Mesendoderm (in vitro differentiated cells): ENCODE results near the gene ITGA11. TPM values are rescaled to one million over a fixed set of nuclear protein-coding genes. Genes with fewer than 3 reads are reported as not detected.

Experiments
- DNase-seq: peaks from one replicate; pipeline ENCODE4 v3.0.0; 2013
- H2AK5ac ChIP-seq: 2 replicates; pipeline ENCODE4 v1.6.1; 2013; ENCODE audit warnings: low read length, inconsistent platforms
- H2BK120ac ChIP-seq: 2 replicates; pipeline ENCODE4 v1.6.1; 2013; ENCODE audit warnings: low read depth, mild to moderate bottlenecking, low read length, moderate library complexity, mixed read lengths
- H2BK15ac ChIP-seq: replicated peaks from 2 replicates; pipeline ENCODE4 v1.6.1; 2013; ENCODE audit warnings: low read depth, mild to moderate bottlenecking, moderate library complexity
- H2BK5ac ChIP-seq: 2 replicates; pipeline ENCODE4 v1.6.1; 2013; ENCODE audit warnings: low read length, inconsistent platforms
- H3K18ac ChIP-seq: 2 replicates; pipeline ENCODE4 v1.6.1; 2013; ENCODE audit warnings: mild to moderate bottlenecking, low read length, mixed read lengths
- H3K23ac ChIP-seq: one replicate; pipeline ENCODE4 v1.6.1; 2013; ENCODE audit warnings: low read length
- H3K27ac ChIP-seq: 2 replicates; pipeline ENCODE4 v1.5.1; 2013; ENCODE audit warnings: low read depth, mild to moderate bottlenecking, inconsistent platforms, low read length, moderate library complexity
- H3K27me3 ChIP-seq: 2 replicates; pipeline ENCODE4 v1.6.1; 2013; ENCODE audit warnings: low read length, control low read depth, mild to moderate bottlenecking, inconsistent platforms; ENCODE audit not compliant: insufficient read depth, poor library complexity
- H3K36me3 ChIP-seq: 2 replicates; pipeline ENCODE4 v1.6.1; 2013; ENCODE audit warnings: low read length, inconsistent platforms; ENCODE audit not compliant: control insufficient read depth, insufficient read depth
- H3K4ac ChIP-seq: one replicate; pipeline ENCODE4 v1.6.1; 2013; ENCODE audit warnings: low read depth, mild to moderate bottlenecking, low read length, moderate library complexity
- H3K4me1 ChIP-seq: 2 replicates; pipeline ENCODE4 v1.6.1; 2013; ENCODE audit warnings: low read depth, low read length, inconsistent platforms; ENCODE audit not compliant: control insufficient read depth
- H3K4me2 ChIP-seq: 2 replicates; pipeline ENCODE4 v1.6.1; 2013; ENCODE audit warnings: low read length
- H3K4me3 ChIP-seq: 2 replicates; pipeline ENCODE4 v1.5.1; 2013; ENCODE audit warnings: mild to moderate bottlenecking, low read length
- H3K56ac ChIP-seq: one replicate; pipeline ENCODE4 v1.6.1; 2013; ENCODE audit warnings: low read length
- H3K79me1 ChIP-seq: 2 replicates; pipeline ENCODE4 v1.6.1; 2013; ENCODE audit warnings: low read length, inconsistent platforms
- H3K79me2 ChIP-seq: 2 replicates; pipeline ENCODE4 v1.6.1; 2013; ENCODE audit warnings: mild to moderate bottlenecking, low read length; ENCODE audit not compliant: control insufficient read depth, insufficient read depth
- H3K9ac ChIP-seq: 2 replicates; pipeline ENCODE4 v1.6.1; 2013; ENCODE audit warnings: low read length, inconsistent platforms
- H4K5ac ChIP-seq: one replicate; pipeline ENCODE4 v1.6.1; 2013; ENCODE audit warnings: low read length
- H4K8ac ChIP-seq: one replicate; pipeline ENCODE4 v1.6.1; 2013; ENCODE audit warnings: low read depth, mild to moderate bottlenecking, control low read depth, low read length, moderate library complexity
- WGBS: extraction: QIAGEN DNeasy Blood & Tissue Kit; methylation state at CpG from one replicate; pipeline ENCODE4 v1.1.7; 2013; ENCODE audit warnings: low lambda C conversion rate, missing lambda C conversion rate; ENCODE audit not compliant: insufficient coverage; ENCODE audit errors: extremely low coverage; 5-methylcytosine and 5-hydroxymethylcytosine counted together
- polyA plus RNA-seq, 2 experiments: library from polyadenylated mRNA; stranded (reverse); fragments of 200-250 nt; gene quantifications; one replicate each; pipeline ENCODE4 v1.2.3, GENCODE V29; 2013

Gene ITGA11, protein sequence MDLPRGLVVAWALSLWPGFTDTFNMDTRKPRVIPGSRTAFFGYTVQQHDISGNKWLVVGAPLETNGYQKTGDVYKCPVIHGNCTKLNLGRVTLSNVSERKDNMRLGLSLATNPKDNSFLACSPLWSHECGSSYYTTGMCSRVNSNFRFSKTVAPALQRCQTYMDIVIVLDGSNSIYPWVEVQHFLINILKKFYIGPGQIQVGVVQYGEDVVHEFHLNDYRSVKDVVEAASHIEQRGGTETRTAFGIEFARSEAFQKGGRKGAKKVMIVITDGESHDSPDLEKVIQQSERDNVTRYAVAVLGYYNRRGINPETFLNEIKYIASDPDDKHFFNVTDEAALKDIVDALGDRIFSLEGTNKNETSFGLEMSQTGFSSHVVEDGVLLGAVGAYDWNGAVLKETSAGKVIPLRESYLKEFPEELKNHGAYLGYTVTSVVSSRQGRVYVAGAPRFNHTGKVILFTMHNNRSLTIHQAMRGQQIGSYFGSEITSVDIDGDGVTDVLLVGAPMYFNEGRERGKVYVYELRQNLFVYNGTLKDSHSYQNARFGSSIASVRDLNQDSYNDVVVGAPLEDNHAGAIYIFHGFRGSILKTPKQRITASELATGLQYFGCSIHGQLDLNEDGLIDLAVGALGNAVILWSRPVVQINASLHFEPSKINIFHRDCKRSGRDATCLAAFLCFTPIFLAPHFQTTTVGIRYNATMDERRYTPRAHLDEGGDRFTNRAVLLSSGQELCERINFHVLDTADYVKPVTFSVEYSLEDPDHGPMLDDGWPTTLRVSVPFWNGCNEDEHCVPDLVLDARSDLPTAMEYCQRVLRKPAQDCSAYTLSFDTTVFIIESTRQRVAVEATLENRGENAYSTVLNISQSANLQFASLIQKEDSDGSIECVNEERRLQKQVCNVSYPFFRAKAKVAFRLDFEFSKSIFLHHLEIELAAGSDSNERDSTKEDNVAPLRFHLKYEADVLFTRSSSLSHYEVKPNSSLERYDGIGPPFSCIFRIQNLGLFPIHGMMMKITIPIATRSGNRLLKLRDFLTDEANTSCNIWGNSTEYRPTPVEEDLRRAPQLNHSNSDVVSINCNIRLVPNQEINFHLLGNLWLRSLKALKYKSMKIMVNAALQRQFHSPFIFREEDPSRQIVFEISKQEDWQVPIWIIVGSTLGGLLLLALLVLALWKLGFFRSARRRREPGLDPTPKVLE
- 0.10 TPM for polyA plus RNA-seq (2013, experiment 1 of 2)
- polyA plus RNA-seq (2013, experiment 2 of 2): 0.07 TPM

DNA sequence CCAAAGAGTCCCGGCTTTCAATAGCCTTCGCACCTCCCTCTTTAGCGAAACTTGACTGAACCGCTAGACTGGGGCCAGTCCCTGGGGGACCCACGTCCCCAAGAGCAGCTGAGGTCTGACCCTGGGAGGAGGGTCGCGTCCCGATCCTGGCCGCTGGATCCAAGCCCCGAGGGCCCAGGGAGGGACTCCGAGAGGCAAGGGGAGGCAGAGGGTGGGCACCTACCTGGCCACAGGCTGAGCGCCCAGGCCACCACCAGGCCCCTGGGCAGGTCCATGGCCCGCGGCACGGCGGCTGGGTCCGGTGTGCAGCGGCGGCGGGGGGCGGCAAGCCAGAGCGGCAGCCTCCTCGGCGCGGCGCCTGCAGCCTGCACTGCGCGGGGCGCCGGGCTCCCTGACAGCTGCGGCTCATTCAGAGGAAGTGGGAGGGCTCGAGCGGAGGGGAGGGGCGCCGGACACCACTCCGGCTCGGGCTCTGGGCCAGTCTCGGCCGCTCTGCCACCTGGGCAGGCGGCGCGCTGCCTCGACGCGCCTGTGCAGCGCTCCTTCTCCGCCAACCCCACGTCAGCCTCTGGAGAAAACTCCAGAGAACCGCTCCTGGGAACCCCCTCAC is at the start of gene ITGA11:
TSS of gene ITGA11 (minus strand) at position 372 of the 610 bp plus-strand sequence. CDS start at position 275, 97 bp downstream.
- Histone ChIP-seq H3K27ac (no peak within 1 kb of the TSS), H2BK5ac (no peak within 1 kb of the TSS), H4K8ac (no peak within 1 kb of the TSS), H3K4me3 (peak within 1 kb of the TSS; percentile 24), H3K27me3 (peaks cover 12% of the 10 kb centered on the region), H3K18ac (peak within 1 kb of the TSS; percentile 19), H2BK120ac (no peak within 1 kb of the TSS), H3K4ac (no peak within 1 kb of the TSS), H3K9ac (peak within 1 kb of the TSS; percentile 67), H3K23ac (peak within 1 kb of the TSS; percentile 80), H3K4me2 (peak within 1 kb of the TSS; percentile 98), H2BK15ac (no peak within 1 kb of the TSS), H3K56ac (peak within 1 kb of the TSS; percentile 73), H3K36me3 (no peaks in the 10 kb centered on the region), H2AK5ac (no peak within 1 kb of the TSS), H3K4me1 (peaks cover 3% of the 10 kb centered on the region), H3K79me2 (no peaks in the 10 kb centered on the region), H4K5ac (no peak within 1 kb of the TSS), H3K79me1 (no peaks in the 10 kb centered on the region)
- WGBS: no CpG with 5 or more reads among the region's 49 CpGs
- DNase-seq: peak; percentile 63

DNA sequence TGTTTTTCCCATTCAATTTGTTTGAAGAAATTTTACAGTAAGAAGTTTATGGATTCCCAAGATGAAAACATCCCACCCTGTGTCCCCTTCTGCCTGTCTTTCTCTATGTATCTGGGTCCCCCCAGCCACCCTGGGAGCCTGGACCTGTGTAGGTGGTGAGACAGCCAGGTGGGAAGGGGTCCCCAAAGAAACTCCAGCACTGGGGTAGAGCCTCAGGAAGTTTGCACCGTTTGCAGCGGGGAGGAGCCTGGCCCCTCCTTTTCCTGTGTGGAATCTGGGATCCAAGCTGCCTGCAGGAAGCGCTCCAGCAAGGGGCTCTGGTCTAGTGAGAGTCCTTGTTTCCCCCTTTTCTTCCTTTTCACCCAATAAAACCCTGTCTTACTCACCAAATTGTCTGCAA is 49.4 kb upstream of the ITGA11 start:
- Histone ChIP-seq H4K5ac (no peak overlapping the region), H3K23ac (no peak overlapping the region), H3K4ac (no peak overlapping the region), H3K79me1 (no peaks in the 10 kb centered on the region), H4K8ac (no peak overlapping the region), H2BK5ac (no peak overlapping the region), H3K18ac (no peak overlapping the region), H3K4me1 (no peaks in the 10 kb centered on the region), H3K4me3 (no peak overlapping the region), H3K27me3 (no peaks in the 10 kb centered on the region), H2AK5ac (no peak overlapping the region), H2BK120ac (no peak overlapping the region), H3K56ac (no peak overlapping the region), H3K79me2 (no peaks in the 10 kb centered on the region), H3K27ac (no peak overlapping the region), H3K36me3 (no peaks in the 10 kb centered on the region), H2BK15ac (no peak overlapping the region), H3K9ac (no peak overlapping the region), H3K4me2 (no peak overlapping the region)
- DNase-seq: no peak
- no CpG with 5 or more reads among the region's 3 CpGs for WGBS

DNA sequence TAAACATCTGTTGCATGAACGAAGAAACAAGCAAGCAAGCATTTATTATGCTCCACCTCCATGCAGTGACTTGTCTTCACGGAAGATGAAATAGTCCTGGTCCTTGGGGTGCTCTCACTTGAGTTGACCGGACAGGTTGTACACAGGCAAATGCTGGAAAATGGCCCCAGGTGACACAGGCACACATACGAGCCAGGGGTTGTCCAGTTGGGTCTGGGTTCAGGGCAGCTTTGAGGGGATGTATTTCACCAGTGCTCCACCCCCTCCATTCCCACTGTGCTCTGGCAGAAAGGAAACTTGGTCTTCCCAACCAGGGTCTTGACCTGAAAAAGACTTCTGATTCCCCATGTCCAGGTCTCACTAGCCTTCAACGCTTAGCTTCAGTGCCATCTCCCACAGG is 48.3 kb upstream of the ITGA11 start:
- no peak overlapping the region for H3K4me3 ChIP-seq
- DNase-seq: no peak
- no peaks in the 10 kb centered on the region for H3K79me2 ChIP-seq
- H3K4me1 ChIP-seq: no peaks in the 10 kb centered on the region
- no peak overlapping the region for H2AK5ac ChIP-seq
- H3K27me3 ChIP-seq: no peaks in the 10 kb centered on the region
- H3K18ac ChIP-seq: no peak overlapping the region
- H4K8ac ChIP-seq: no peak overlapping the region
- H3K27ac ChIP-seq: no peak overlapping the region
- H3K4ac ChIP-seq: no peak overlapping the region
- no peak overlapping the region for H2BK5ac ChIP-seq
- no peak overlapping the region for H2BK15ac ChIP-seq
- H3K4me2 ChIP-seq: no peak overlapping the region
- H4K5ac ChIP-seq: no peak overlapping the region
- H2BK120ac ChIP-seq: no peak overlapping the region
- no peak overlapping the region for H3K23ac ChIP-seq
- no CpG with 5 or more reads among the region's 5 CpGs for WGBS
- H3K9ac ChIP-seq: no peak overlapping the region
- no peaks in the 10 kb centered on the region for H3K79me1 ChIP-seq
- no peak overlapping the region for H3K56ac ChIP-seq
- H3K36me3 ChIP-seq: no peaks in the 10 kb centered on the region

DNA sequence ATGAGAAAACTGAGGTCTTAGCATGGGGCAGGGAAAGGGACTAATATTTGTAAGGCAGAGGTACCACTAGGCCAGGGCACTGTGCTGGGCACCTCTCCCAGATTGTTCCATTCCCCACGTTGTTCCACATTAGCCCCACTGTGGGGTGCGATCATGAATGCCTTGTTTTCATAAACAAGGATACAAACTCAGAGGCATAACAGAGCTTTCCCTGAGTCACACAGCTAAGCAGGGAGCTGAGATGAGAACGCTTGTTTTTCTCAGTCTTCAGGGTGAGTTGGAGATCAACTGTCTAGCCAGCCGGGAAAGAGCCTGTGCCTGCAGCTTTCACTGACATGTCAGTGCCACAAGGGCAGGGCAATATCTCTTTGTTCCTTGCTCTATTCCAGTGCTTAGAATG is 47.9 kb upstream of the ITGA11 start:
- Histone ChIP-seq H3K18ac (no peak overlapping the region), H3K79me1 (no peaks in the 10 kb centered on the region), H3K9ac (no peak overlapping the region), H2BK5ac (no peak overlapping the region), H3K36me3 (no peaks in the 10 kb centered on the region), H3K23ac (no peak overlapping the region), H2BK120ac (no peak overlapping the region), H3K4me1 (no peaks in the 10 kb centered on the region), H3K4ac (no peak overlapping the region), H3K79me2 (no peaks in the 10 kb centered on the region), H2AK5ac (no peak overlapping the region), H2BK15ac (no peak overlapping the region), H4K8ac (no peak overlapping the region), H3K4me2 (no peak overlapping the region), H3K4me3 (no peak overlapping the region), H3K27me3 (no peaks in the 10 kb centered on the region), H3K27ac (no peak overlapping the region), H4K5ac (no peak overlapping the region), H3K56ac (no peak overlapping the region)
- no peak for DNase-seq
- no CpG with 5 or more reads among the region's 4 CpGs for WGBS

DNA sequence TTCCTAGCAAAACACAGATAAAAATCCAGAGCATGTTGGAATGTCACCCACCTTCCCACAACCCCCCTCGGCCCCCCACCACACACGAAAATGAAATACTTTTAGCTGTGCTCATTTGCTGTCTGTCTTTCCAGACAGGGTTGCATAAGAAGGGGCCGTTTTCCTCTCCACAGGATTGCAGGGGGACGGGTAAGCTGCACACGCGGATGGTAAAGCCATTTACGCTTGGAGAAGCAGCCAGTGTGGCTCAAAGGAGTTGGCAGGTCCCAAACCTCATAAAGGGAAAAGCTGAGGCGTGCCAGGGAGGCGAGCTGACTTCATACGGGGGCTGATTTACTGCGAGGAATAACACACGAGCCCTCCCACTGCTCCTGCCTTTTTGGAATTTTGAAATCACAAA is 47.4 kb upstream of the ITGA11 start:
- no CpG with 5 or more reads among the region's 12 CpGs for WGBS

More for the DNA sequence above, 47.4 kb upstream of the ITGA11 start:
- Histone ChIP-seq H3K4me3 (no peak overlapping the region), H2AK5ac (no peak overlapping the region), H3K4me2 (no peak overlapping the region), H3K18ac (no peak overlapping the region), H2BK15ac (no peak overlapping the region), H4K8ac (no peak overlapping the region), H3K79me1 (no peaks in the 10 kb centered on the region), H2BK120ac (no peak overlapping the region), H3K27ac (no peak overlapping the region), H3K23ac (no peak overlapping the region), H3K79me2 (no peaks in the 10 kb centered on the region), H2BK5ac (no peak overlapping the region), H4K5ac (no peak overlapping the region), H3K4me1 (no peaks in the 10 kb centered on the region), H3K27me3 (no peaks in the 10 kb centered on the region), H3K4ac (no peak overlapping the region), H3K36me3 (no peaks in the 10 kb centered on the region), H3K9ac (no peak overlapping the region), H3K56ac (no peak overlapping the region)
- no peak for DNase-seq
